MCF 10A (cell line): ENCODE data around the gene CERT1. TPM values are rescaled to one million over a fixed set of nuclear protein-coding genes. Genes with fewer than 3 reads are reported as not detected.

Experiments used
- BruUV-seq: library from RNA; stranded (reverse); fragments of 400-500 nt; replicated peaks from 2 replicates; lab custom pipeline; 2021; lab: Mats Ljungman, UMichigan
- CTCF ChIA-PET: fragments of 300-600 bp; sonication (Branson Sonifier 250); formaldehyde crosslinking; extraction: SDS; loops from one replicate; lab custom pipeline; 2021; ENCODE audit warnings: antibody characterized with exemption, inconsistent platforms; lab: Yijun Ruan, JAX
- POLR2A ChIA-PET: fragments of 300-600, 350-650 bp; sonication (Branson Sonifier 250); formaldehyde crosslinking; extraction: SDS; loops from one replicate; lab custom pipeline; 2020; ENCODE audit warnings: antibody characterized with exemption, inconsistent platforms; lab: Yijun Ruan, JAX
- DNase-seq: peaks from one replicate; pipeline ENCODE4 v3.0.0-alpha.2; 2018; ENCODE audit not compliant: unreplicated experiment
- H3K27ac Mint-ChIP-seq: one replicate; pipeline ENCODE4 v1.8.0; 2022; ENCODE audit warnings: mild to moderate bottlenecking, low read depth, mixed read lengths; ENCODE audit not compliant: unreplicated experiment
- H3K27me3 Mint-ChIP-seq: one replicate; pipeline ENCODE4 v1.8.0; 2022; ENCODE audit warnings: mixed read lengths; ENCODE audit not compliant: insufficient read depth, unreplicated experiment
- H3K36me3 Mint-ChIP-seq: one replicate; pipeline ENCODE4 v1.8.0; 2022; ENCODE audit warnings: mild to moderate bottlenecking, moderate library complexity, mixed read lengths; ENCODE audit not compliant: insufficient read depth, unreplicated experiment
- H3K4me1 Mint-ChIP-seq: one replicate; pipeline ENCODE4 v1.8.0; 2022; ENCODE audit warnings: mixed read lengths; ENCODE audit not compliant: insufficient read depth, unreplicated experiment
- H3K4me3 Mint-ChIP-seq: one replicate; pipeline ENCODE4 v1.8.0; 2022; ENCODE audit warnings: mild to moderate bottlenecking, moderate library complexity, mixed read lengths; ENCODE audit not compliant: unreplicated experiment
- H3K9me3 Mint-ChIP-seq: one replicate; pipeline ENCODE4 v1.8.0; 2022; ENCODE audit warnings: mixed read lengths; ENCODE audit not compliant: unreplicated experiment
- CTCF ChIP-seq: fragments of 200-600 bp; IDR thresholded peaks from one replicate; pipeline ENCODE4 v1.8.0; 2022; ENCODE audit warnings: antibody characterized with exemption, mild to moderate bottlenecking; ENCODE audit not compliant: unreplicated experiment
- intact Hi-C: fragments of 100-400 bp; cut with micrococcal nuclease; formaldehyde crosslinking; loops from 2 replicates; pipeline ENCODE4 v1.14.1; 2022
- total RNA-seq: library from RNA; stranded (reverse); gene quantifications from 2 replicates; pipeline ENCODE4 v1.2.3, GENCODE V29; 2022

The CERT1 gene
- total RNA-seq, 1 experiment from 2014 or later, result 19.6 TPM

- H3K36me3 Mint-ChIP-seq, result peaks cover 4% of the 10 kb centered on the region
- DNase-seq, result no peak
- CTCF ChIA-PET, result interaction anchor here (0.6 to 0.7 kb wide), 2 partner anchors 24 to 160 kb away, joined by 3 read pairs; no protein-coding TSS in a partner anchor
- no peak overlapping the region for H3K4me3 Mint-ChIP-seq
- intact Hi-C loops, result no loop called here
- no peak for TF ChIP-seq CTCF
- peaks cover 14% of the 10 kb centered on the region for H3K9me3 Mint-ChIP-seq
- POLR2A ChIA-PET, result interaction anchor here (0.7 to 1.6 kb wide), 3 partner anchors 11 to 774 kb away, joined by 3 to 4 read pairs (median 4); no protein-coding TSS in a partner anchor
- no peak overlapping the region for H3K27ac Mint-ChIP-seq
- H3K4me1 Mint-ChIP-seq, result no peaks in the 10 kb centered on the region
- no peaks in the 10 kb centered on the region for H3K27me3 Mint-ChIP-seq
- BruUV-seq, result no TSS peak
These were observed 72.2 kb downstream of the CERT1 start for GRCh38 chr5:75439276-75439675.

- Mint-ChIP-seq H3K36me3 (no peaks in the 10 kb centered on the region), H3K27ac (no peak overlapping the region), H3K9me3 (peaks cover 14% of the 10 kb centered on the region), H3K4me1 (no peaks in the 10 kb centered on the region), H3K27me3 (no peaks in the 10 kb centered on the region), H3K4me3 (no peak overlapping the region)
- no TSS peak for BruUV-seq
- intact Hi-C loops, result no loop called here
- ChIA-PET CTCF (no interaction called here), POLR2A (interaction anchor here (1.2 to 1.6 kb wide), 2 partner anchors 11 to 74 kb away, joined by 4 read pairs; no protein-coding TSS in a partner anchor)
- DNase-seq, result no peak
- no peak for TF ChIP-seq CTCF
These were observed 72.7 kb downstream of the CERT1 start for GRCh38 chr5:75438722-75439121.

- ChIA-PET CTCF (no interaction called here), POLR2A (interaction anchor here (1.8 kb wide), 1 partner anchor 11 kb away, joined by 4 read pairs; no protein-coding TSS in a partner anchor)
- TF ChIP-seq CTCF, result no peak
- H3K27ac Mint-ChIP-seq, result no peak overlapping the region
- no peaks in the 10 kb centered on the region for H3K9me3 Mint-ChIP-seq
- no peak overlapping the region for H3K4me3 Mint-ChIP-seq
- no peaks in the 10 kb centered on the region for H3K27me3 Mint-ChIP-seq
- intact Hi-C loops, result no loop called here
- BruUV-seq, result no TSS peak
- no peaks in the 10 kb centered on the region for H3K4me1 Mint-ChIP-seq
- DNase-seq, result no peak
- no peaks in the 10 kb centered on the region for H3K36me3 Mint-ChIP-seq
These were observed 76.3 kb downstream of the CERT1 start for GRCh38 chr5:75435096-75435495.

- no peak overlapping the region for H3K4me3 Mint-ChIP-seq
- no peaks in the 10 kb centered on the region for H3K36me3 Mint-ChIP-seq
- no peaks in the 10 kb centered on the region for H3K9me3 Mint-ChIP-seq
- intact Hi-C loops, result no loop called here
- H3K27ac Mint-ChIP-seq, result no peak overlapping the region
- no TSS peak for BruUV-seq
- POLR2A ChIA-PET, result interaction anchor here (0.6 kb wide), 1 partner anchor 255 kb away, joined by 3 read pairs; no protein-coding TSS in a partner anchor
- no peak for TF ChIP-seq CTCF
- H3K27me3 Mint-ChIP-seq, result no peaks in the 10 kb centered on the region
- DNase-seq, result no peak
- CTCF ChIA-PET, result interaction anchor here (0.6 to 0.7 kb wide), 2 partner anchors 27 to 157 kb away, joined by 3 to 4 read pairs; no protein-coding TSS in a partner anchor
- no peaks in the 10 kb centered on the region for H3K4me1 Mint-ChIP-seq
These were observed 77.5 kb downstream of the CERT1 start for GRCh38 chr5:75433814-75434506.
